IMR-90 (cell line): ENCODE data around the gene IL17A. TPM values are rescaled to one million over a fixed set of nuclear protein-coding genes. Genes with fewer than 3 reads are reported as not detected.

ENCODE experiments used
- ATAC-seq: fragments of 200-7000 bp; cut with Tn5 transposase; 2 replicates; pipeline ENCODE4 v1.9.1; 2020; ENCODE audit warnings: low read depth, mild to moderate bottlenecking, moderate library complexity
- BruUV-seq: library from RNA; stranded (reverse); fragments of 400-500 nt; replicated peaks from 2 replicates; lab custom pipeline; 2021; lab: Mats Ljungman, UMichigan
- CTCF ChIA-PET: fragments of 300-600 bp; formaldehyde crosslinking; extraction: SDS; loops from one replicate; lab custom pipeline; 2021; ENCODE audit warnings: antibody characterized with exemption; lab: Yijun Ruan, JAX
- POLR2A ChIA-PET: fragments of 300-600 bp; sonication (Branson Sonifier 250); formaldehyde crosslinking; loops from one replicate; lab custom pipeline; 2022; ENCODE audit warnings: antibody characterized with exemption; ENCODE audit not compliant: unreplicated experiment; lab: Charles Lee
- DNase-seq: peaks from one replicate; pipeline ENCODE4 v3.0.0; 2013
- H2AFZ ChIP-seq: replicated peaks from 2 replicates; pipeline ENCODE3; 2013; ENCODE audit warnings: low read length, mild to moderate bottlenecking; ENCODE audit not compliant: poor library complexity
- H2AK5ac ChIP-seq: 2 replicates; pipeline ENCODE4 v1.6.1; 2013; ENCODE audit warnings: low read depth, low read length, inconsistent platforms
- H2AK9ac ChIP-seq: replicated peaks from 2 replicates; pipeline ENCODE3; 2013; ENCODE audit warnings: mild to moderate bottlenecking, low read depth, low read length, moderate library complexity; ENCODE audit not compliant: poor library complexity
- H2BK120ac ChIP-seq: 2 replicates; pipeline ENCODE4 v1.6.1; 2013; ENCODE audit warnings: low read depth, low read length, inconsistent platforms
- H2BK15ac ChIP-seq: 3 replicates; pipeline ENCODE4 v1.6.1; 2013; ENCODE audit warnings: low read depth, low read length, inconsistent platforms
- H2BK20ac ChIP-seq: 2 replicates; pipeline ENCODE4 v1.6.1; 2013; ENCODE audit warnings: low read depth, mild to moderate bottlenecking, inconsistent platforms, low read length, moderate library complexity
- H2BK5ac ChIP-seq: 2 replicates; pipeline ENCODE4 v1.6.1; 2013; ENCODE audit warnings: mild to moderate bottlenecking, low read depth, low read length, inconsistent platforms; ENCODE audit not compliant: poor library complexity, severe bottlenecking
- H3K14ac ChIP-seq: replicated peaks from 2 replicates; pipeline ENCODE4 v1.6.1; 2013; ENCODE audit warnings: low read depth, low read length, inconsistent platforms
- H3K18ac ChIP-seq: 2 replicates; pipeline ENCODE4 v1.6.1; 2013; ENCODE audit warnings: low read depth, low read length, control low read depth
- H3K23ac ChIP-seq: 2 replicates; pipeline ENCODE4 v1.6.1; 2013; ENCODE audit warnings: low read depth, low read length, inconsistent platforms
- H3K27ac ChIP-seq: 2 replicates; pipeline ENCODE4 v1.5.1; 2013; ENCODE audit warnings: mild to moderate bottlenecking, control low read depth, low read length; ENCODE audit not compliant: insufficient read depth
- H3K27me3 ChIP-seq: 2 replicates; pipeline ENCODE4 v1.6.1; 2013; ENCODE audit warnings: low read length; ENCODE audit not compliant: control insufficient read depth, insufficient read depth
- H3K36me3 ChIP-seq: 2 replicates; pipeline ENCODE4 v1.6.1; 2013; ENCODE audit warnings: low read length, mixed read lengths; ENCODE audit not compliant: control insufficient read depth, insufficient read depth
- H3K4ac ChIP-seq: 2 replicates; pipeline ENCODE4 v1.6.1; 2013; ENCODE audit warnings: low read depth, low read length, inconsistent platforms
- H3K4me1 ChIP-seq: 2 replicates; pipeline ENCODE4 v1.6.1; 2013; ENCODE audit warnings: low read length, mixed read lengths; ENCODE audit not compliant: control insufficient read depth, insufficient read depth
- H3K4me2 ChIP-seq: 2 replicates; pipeline ENCODE4 v1.6.1; 2013; ENCODE audit warnings: low read depth, mild to moderate bottlenecking, control low read depth, low read length, moderate library complexity
- H3K4me3 ChIP-seq: 2 replicates; pipeline ENCODE4 v1.5.1; 2013; ENCODE audit warnings: low read depth, mild to moderate bottlenecking, control low read depth, low read length, moderate library complexity; ENCODE audit not compliant: insufficient read depth
- H3K56ac ChIP-seq: 2 replicates; pipeline ENCODE4 v1.6.1; 2013; ENCODE audit warnings: low read length, inconsistent platforms; ENCODE audit not compliant: insufficient read depth; ENCODE audit errors: extremely low read depth
- H3K79me1 ChIP-seq, 2 experiments: 2 replicates each; pipeline ENCODE4 v1.6.1; 2013; ENCODE audit warnings: low read length in 2 of 2, inconsistent platforms in 1 of 2, low read depth in 1 of 2
- H3K9ac ChIP-seq: 2 replicates; pipeline ENCODE4 v1.6.1; 2013; ENCODE audit warnings: low read depth, low read length, control low read depth
- H3K9me1 ChIP-seq: 2 replicates; pipeline ENCODE4 v1.6.1; 2013; ENCODE audit warnings: low read length, inconsistent platforms; ENCODE audit not compliant: insufficient read depth
- H3K9me3 ChIP-seq: 2 replicates; pipeline ENCODE4 v1.6.1; 2013; ENCODE audit warnings: low read length; ENCODE audit not compliant: control insufficient read depth, insufficient read depth
- H4K20me1 ChIP-seq: 2 replicates; pipeline ENCODE4 v1.6.1; 2013; ENCODE audit warnings: low read length, inconsistent platforms; ENCODE audit not compliant: insufficient read depth
- H4K5ac ChIP-seq: 2 replicates; pipeline ENCODE4 v1.6.1; 2013; ENCODE audit warnings: mild to moderate bottlenecking, low read depth, low read length, control low read depth
- H4K8ac ChIP-seq, 2 experiments: 2 replicates each; pipeline ENCODE4 v1.6.1; 2013; ENCODE audit warnings: low read depth in 2 of 2, low read length in 2 of 2, control low read depth in 1 of 2, inconsistent platforms in 1 of 2
- H4K91ac ChIP-seq: 2 replicates; pipeline ENCODE4 v1.6.1; 2013; ENCODE audit warnings: low read depth, low read length, inconsistent platforms; ENCODE audit not compliant: insufficient read depth
- MAFK ChIP-seq: IDR thresholded peaks from 2 replicates; pipeline ENCODE4 v1.6.1; 2012; ENCODE audit warnings: low read depth, low read length, improper control_type of control experiment
- RFX5 ChIP-seq: IDR thresholded peaks from 2 replicates; pipeline ENCODE4 v1.8.0; 2012; ENCODE audit warnings: low read depth, mild to moderate bottlenecking, low read length, moderate library complexity
- WGBS, 2 experiments: methylation state at CpG; one replicate each; pipeline versions ENCODE4 v1.1.5 to v1.1.7; 2013; ENCODE audit warnings: missing lambda C conversion rate in 2 of 2; ENCODE audit not compliant: insufficient read length in 1 of 2; ENCODE audit errors: extremely low coverage in 2 of 2; 5-methylcytosine and 5-hydroxymethylcytosine counted together
- dilution Hi-C: fragments of 300-500 bp; cut with HindIII; formaldehyde crosslinking; loops from one replicate; pipeline ENCODE4 v1.14.3; 2018; ENCODE audit warnings: low sequenced_read_pairs; ENCODE audit not compliant: unreplicated experiment
- in situ Hi-C: fragments of 300-500 bp; cut with MboI; formaldehyde crosslinking; loops from 3 replicates; pipeline ENCODE4 v1.14.3; 2019; ENCODE audit warnings: low sequenced_read_pairs, inconsistent platforms, mixed read lengths
- intact Hi-C: fragments of 100-400 bp; cut with micrococcal nuclease; formaldehyde crosslinking; loops from 2 replicates; pipeline ENCODE4 v1.10.0; 2022
- polyA plus RNA-seq, 3 experiments: library from polyadenylated mRNA; depleted of rRNA; stranded (reverse); fragments of >200 nt; gene quantifications; 2 replicates each; pipeline ENCODE4 v1.2.3, GENCODE V29; 2012; ENCODE audit warnings: low replicate concordance in 1 of 3
- total RNA-seq: library from RNA; depleted of rRNA; stranded (reverse); fragments of >200 nt; gene quantifications from 2 replicates; pipeline ENCODE4 v1.2.3, GENCODE V29; 2012

IL17A gene
- total and polyA plus RNA-seq, 2 of the 4 experiments (the other 2 are of a cell fraction) = not detected

DNA sequence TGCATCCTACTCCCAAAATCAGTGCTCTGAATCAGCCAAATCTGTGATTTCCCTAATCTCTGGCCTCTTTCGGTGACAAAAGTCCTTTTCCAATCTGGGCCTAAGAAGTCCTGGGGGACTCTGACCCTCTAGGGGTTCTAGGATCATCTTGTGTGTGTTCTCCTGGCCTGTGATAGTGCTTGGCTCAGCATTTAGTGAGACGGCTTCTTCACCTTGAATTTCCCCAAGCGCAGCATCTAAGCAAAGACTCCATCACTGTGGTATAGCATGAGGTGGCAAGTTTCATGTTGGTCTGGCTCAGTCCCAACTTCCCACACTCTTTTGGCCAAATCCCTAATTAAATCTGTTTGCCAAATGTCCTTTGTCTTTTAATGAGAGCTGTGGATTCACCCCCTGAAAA, 12.1 kb upstream of the IL17A start:
- Histone ChIP-seq H3K4ac (no peak overlapping the region), H3K9me3 (no peaks in the 10 kb centered on the region), H2BK5ac (no peak overlapping the region), H3K27ac (no peak overlapping the region), H4K8ac (no peak overlapping the region), H4K91ac (no peak overlapping the region), H3K23ac (no peak overlapping the region), H2AFZ (no peak overlapping the region), H3K18ac (no peak overlapping the region), H2BK20ac (no peak overlapping the region), H3K56ac (no peak overlapping the region), H4K5ac (no peak overlapping the region), H3K36me3 (no peaks in the 10 kb centered on the region), H3K9me1 (no peaks in the 10 kb centered on the region), H3K14ac (no peak overlapping the region), H2AK9ac (no peak overlapping the region), H2BK120ac (no peak overlapping the region), H3K9ac (no peak overlapping the region), H2AK5ac (no peak overlapping the region), H3K4me3 (no peak overlapping the region), H3K4me1 (no peaks in the 10 kb centered on the region), H4K20me1 (no peaks in the 10 kb centered on the region), H3K79me1 (no peaks in the 10 kb centered on the region), H3K4me2 (no peak overlapping the region), H2BK15ac (no peak overlapping the region), H3K27me3 (no peaks in the 10 kb centered on the region)
- in situ Hi-C loops (no loop called here), intact Hi-C loops (no loop called here), dilution Hi-C loops (no loop called here)
- no TSS peak for BruUV-seq
- DNase-seq = no peak
- ATAC-seq = no peak
- WGBS, 2 experiments = no CpG with 5 or more reads among the region's 3 CpGs
- POLR2A ChIA-PET = no interaction called here
- TF ChIP-seq MAFK (peak; percentile 32; the same call in 1 of the 2 replicates), RFX5 (no peak)
- CTCF ChIA-PET = no interaction called here
